Measurements from ENCODE around the gene DLG5.

The DLG5 gene

DNA sequence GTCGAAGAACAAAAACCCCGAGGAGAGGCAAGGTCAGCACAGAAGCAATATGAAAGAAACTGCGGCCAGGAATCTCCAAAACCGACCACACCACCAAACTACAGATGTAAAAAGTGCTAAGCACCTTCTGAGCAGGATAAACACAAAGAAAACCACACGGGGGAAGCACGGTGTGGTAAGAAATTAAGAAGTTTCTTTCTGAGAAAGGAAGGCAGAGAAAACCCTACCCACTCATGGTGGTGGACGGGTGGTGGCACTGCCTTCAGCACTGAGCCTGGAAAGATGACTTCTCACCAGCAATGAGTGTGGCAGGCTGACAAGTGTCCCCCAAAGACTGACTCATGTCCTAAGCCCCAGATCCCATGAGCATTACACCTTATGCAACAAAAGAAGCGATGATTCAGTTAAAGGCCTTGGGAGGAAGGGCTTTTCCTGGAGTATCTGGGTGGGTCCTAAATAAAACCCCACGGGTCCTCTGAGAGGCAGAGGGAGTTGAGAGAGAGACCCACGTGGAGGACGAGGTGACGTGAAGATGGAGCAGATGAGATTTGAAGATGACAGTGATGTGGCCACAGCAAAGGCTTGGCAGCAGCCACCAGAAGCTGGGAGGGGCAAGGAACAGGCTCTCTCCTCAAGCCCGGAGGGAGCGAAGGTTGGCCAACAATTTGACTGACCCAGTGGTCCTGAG, 124.9 kb downstream of the DLG5 start:
- DNase-seq (ENCODE audit: extremely low read depth in 1 of 2, low read depth in 1 of 2), result peak; percentile 42 to 74

GRCh38 chr10:77800738-77801266, 125.8 kb downstream of the DLG5 start:
- no peak for DNase-seq (ENCODE audit: extremely low read depth in 1 of 2, low read depth in 1 of 2)

- no peak for DNase-seq (ENCODE audit: extremely low read depth in 1 of 2, low read depth in 1 of 2)
These were observed 126.2 kb downstream of the DLG5 start for GRCh38 chr10:77800320-77800719.

DNA sequence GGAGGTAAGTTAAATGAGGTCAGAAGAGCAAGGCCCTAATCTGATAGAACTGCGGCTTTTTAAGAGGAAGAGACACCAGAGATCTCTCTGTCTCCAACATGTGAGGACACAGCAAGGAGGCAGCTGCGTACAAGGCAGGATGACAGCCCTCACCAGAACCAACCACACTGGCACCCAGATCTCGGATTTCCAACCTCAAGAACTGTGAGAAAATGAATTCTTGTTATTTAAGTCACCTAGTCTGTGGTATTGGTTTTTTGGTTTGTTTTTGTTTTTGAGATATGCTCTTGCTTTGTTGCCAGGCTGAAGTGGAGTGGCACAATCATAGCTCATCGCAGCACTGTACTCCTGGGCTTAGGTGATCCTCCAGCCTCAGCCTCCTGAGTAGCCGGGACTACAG, 127.2 kb downstream of the DLG5 start:
- DNase-seq (ENCODE audit: extremely low read depth in 1 of 2, low read depth in 1 of 2), result no peak

GRCh38 chr10:77798940-77799339, 127.6 kb downstream of the DLG5 start:
- no peak for DNase-seq (ENCODE audit: extremely low read depth in 1 of 2, low read depth in 1 of 2)

GRCh38 chr10:77796311-77796915, 130.1 kb downstream of the DLG5 start:
- no peak for DNase-seq (ENCODE audit: extremely low read depth in 1 of 2, low read depth in 1 of 2)

DNA sequence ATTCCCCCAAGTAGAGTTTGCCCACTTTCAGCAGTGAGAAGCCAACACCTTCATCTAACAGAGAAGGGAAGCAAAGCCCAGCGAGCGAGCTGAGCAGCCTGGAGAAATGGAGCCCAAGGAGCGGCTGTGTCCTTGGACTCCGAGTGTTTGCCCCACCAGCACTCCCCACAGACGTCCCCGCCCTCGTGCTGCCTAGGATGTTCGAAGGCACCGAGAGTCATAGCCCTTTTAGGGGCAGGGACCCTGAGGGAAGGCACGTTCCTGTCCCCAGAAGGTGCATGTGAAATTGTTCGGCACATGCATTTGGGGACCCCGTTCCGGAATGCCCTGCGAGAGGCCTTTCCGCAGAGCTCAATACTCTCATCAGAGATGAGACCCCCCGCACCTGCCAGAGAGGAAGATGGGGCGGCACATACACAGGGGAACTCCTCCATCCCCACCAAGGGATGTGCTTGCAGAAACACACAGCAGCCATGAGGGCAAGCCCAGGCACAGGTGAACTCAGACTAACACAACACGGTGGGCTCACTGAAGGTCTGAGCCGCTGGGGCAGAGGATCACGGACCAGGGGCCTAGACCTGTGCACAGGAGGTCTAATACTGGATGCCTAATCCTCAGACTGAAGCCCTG, 131.0 kb downstream of the DLG5 start:
- DNase-seq (ENCODE audit: extremely low read depth in 1 of 2, low read depth in 1 of 2), result no peak

DNA sequence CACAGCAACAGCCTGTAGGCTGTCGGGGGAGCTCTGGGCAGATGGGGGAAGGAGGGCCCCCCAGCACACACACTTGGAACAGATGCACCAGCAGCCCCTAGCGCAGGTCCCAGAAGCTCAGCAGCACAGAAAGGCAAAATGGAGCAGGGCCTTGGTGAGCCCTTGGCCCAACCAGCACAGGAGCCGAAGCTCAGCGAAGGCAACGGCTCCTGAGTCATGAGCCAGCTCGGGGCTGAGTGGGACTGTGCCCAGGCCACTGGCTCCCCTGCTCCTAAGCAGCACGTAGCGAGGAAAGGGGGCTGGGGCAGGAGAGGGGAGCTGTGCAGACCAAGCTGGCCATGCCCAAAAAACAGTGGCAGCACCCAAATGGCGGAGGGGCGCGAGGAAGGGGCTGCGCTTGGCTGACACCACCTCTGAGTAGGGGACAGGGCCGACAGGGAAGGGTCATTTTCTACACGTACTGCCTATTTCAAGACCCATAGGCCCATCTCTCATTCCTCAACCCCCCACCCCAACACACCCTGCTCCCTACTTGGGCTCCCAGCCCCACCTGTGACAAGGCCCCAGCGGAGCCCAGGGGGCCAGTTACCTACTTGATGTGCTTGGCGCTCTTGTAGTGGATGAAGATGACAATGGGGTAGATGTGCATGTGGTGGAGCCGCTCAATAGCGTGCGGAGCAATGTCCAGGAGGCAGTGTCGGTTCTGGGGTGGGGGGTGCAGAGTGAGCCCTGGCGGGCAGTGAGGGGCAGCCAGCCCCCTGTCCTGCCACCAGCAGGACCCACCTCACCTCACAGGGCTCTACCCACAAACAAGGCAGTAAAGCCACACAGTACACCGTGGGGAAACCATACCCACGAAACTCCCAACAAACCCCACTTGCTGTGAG, 132.1 kb downstream of the DLG5 start:
- no peak for DNase-seq (ENCODE audit: extremely low read depth in 1 of 2, low read depth in 1 of 2)

DNA sequence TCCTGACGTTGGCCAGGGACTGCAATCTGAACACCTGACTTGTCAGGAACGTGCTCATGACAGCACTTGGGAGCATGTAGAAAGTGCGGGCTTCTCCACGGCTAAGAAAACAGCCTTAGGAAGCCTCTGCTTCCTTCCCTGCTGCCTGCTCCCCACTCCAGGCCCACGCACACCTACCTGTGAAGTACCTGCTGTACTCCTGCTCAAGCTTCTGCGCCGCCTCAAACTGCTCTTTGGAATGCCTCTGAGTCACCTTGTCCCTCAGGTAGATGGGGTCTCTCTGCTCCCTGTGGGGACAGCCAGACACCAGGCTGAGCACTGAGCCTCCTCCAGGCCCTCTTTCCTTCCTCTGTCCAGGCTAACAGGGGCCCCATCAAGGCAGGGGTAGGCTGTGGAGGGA, 132.7 kb downstream of the DLG5 start:
- DNase-seq (ENCODE audit: extremely low read depth in 1 of 2, low read depth in 1 of 2), result no peak

DNA sequence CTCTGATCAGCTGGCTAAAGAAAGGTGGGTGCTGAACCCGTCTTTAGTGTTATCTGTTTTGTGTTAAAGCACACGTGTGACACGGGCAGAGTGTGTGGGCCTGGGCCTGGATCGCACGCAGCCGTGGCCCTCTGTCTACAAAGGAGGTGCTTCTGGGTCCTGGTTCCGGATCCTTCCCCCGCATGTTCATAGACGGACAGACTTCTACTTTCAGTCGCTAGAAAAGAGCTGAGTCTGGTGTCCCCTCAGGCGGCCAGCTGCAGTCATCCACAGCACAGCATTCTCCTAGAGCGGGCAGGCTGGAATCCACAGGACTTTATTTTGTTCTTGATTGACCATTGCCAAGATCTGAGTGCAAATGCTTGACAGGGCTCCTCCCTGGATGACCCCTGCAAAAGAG, 134.4 kb downstream of the DLG5 start:
- DNase-seq (ENCODE audit: extremely low read depth in 1 of 2, low read depth in 1 of 2), result no peak

- no peak for DNase-seq (ENCODE audit: extremely low read depth in 1 of 2, low read depth in 1 of 2)
These were observed 135.0 kb downstream of the DLG5 start for GRCh38 chr10:77791506-77791905.

DNA sequence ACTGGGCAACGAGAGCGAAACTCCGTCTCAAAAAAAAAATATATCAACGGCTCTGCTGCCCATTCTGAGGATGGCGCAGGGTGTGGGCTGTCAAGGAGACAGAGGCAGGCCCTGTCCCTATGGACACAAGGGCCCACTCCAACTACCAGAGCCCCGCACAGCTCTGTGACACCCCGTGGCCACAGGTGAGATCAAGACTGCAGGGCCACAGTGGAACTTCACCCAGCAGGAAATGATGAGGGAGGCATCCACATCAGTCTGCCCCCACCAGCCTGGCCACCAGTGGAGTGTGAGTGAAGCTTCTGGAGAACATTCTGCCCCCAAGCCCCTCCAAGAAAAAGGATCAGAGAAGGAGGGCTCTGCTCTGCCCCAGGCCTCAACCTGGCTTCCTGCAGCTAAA, 136.7 kb downstream of the DLG5 start:
- no peak for DNase-seq (ENCODE audit: extremely low read depth in 1 of 2, low read depth in 1 of 2)

GRCh38 chr10:77789016-77789415, 137.5 kb downstream of the DLG5 start:
- DNase-seq (ENCODE audit: extremely low read depth in 1 of 2, low read depth in 1 of 2), result no peak

- DNase-seq (ENCODE audit: extremely low read depth in 1 of 2, low read depth in 1 of 2), result no peak
These were observed 138.0 kb downstream of the DLG5 start for GRCh38 chr10:77788496-77789010.

- no peak for DNase-seq (ENCODE audit: extremely low read depth in 1 of 2, low read depth in 1 of 2)
These were observed 139.1 kb downstream of the DLG5 start for GRCh38 chr10:77787440-77787839.

- no peak for DNase-seq (ENCODE audit: extremely low read depth in 1 of 2, low read depth in 1 of 2)
These were observed 141.7 kb downstream of the DLG5 start for GRCh38 chr10:77784856-77785255.

DNA sequence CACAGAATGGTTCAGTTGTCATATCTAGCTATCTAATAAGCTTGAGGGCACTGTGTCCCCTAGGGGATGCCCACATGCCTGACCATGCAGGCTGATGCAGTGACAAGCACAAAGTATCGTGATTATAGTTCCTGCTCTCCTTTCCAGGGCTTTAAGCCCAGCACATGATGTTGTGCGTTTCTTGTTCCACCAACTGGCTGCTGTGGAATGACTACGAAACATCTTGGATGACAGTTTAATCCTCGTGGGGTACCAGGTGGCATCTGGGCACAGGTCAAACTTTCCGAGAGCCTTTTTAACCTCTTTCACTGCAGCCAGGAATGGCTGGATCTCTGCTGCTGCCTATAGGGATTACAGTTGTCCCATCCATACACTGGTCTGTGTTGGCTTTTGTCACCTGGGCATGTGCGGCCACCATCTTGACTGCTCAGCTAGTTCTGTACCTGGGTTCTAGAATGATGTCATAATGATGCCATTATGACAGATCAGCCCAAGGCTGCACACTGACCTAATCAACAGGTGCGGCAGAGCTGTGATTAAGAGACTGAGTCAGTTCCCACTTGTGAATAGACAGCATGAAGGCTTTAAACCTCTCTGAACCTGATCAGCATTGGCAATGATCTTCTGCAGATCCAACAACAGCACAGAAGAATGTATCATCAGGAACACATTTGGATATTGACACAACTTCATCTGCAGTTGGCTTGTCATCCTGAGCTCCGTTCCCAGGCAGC, 144.1 kb downstream of the DLG5 start:
- DNase-seq (ENCODE audit: extremely low read depth in 1 of 2, low read depth in 1 of 2), result no peak

GRCh38 chr10:77781451-77782327, 144.9 kb downstream of the DLG5 start:
- no peak for DNase-seq (ENCODE audit: extremely low read depth in 1 of 2, low read depth in 1 of 2)

DNA sequence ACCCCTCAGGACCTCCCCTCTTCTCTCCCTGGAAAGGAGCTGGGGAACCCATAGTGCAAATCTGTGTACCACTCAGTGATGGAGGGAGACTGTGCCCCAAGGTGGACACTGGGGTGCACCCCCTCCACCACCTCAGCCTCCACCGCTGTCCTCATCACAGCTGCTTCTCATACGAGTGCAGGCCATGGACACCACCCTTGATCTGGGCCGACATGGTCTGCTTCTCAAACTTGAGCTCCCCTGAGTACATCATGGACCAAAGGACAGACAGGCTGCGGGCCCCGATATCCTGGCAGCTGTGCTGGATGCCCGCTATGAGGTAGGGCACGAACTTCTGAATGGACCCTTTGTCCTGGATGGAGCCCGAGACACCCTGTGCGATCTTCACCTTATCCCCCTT, 146.4 kb downstream of the DLG5 start:
- DNase-seq (ENCODE audit: extremely low read depth in 1 of 2, low read depth in 1 of 2), result no peak
